ENCODE measurements around the gene SOX30.

SOX30 gene

DNA sequence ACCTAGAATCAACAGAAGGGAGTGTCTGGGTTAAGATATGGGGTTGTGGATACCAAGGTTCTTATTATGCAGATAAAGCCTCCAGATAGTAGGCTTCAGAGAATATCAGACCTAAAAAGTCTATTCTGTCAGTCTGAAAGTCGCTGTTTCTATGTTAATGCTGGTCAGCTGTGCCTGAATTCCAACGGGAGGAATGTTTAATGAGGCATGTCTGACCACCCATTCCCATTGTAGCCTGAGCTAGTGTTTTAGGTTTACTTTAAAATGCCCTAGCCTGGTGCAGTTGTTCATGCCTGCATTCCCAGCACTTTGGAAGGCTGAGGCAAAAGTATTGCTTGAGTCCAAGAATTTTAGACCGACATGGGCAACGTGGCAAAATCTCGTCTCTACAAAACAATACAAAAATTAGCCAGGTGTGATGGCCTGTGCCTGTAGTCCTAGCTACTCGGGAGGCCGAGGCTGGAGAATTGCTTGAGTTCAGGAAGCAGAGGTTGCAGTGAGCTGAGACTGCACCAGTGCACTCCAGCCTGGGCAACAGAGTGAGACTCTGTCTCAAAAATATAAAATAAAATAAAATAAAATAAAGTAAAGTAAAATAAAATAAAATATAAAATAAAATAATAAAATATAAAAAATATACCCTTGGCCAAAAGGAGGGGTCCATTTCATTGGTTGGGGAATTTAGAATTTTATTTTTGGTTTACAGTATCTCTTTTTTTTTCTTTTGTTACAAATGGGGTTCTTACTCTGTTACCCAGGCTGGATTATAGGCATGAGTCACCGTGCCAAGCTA is 7.8 kb upstream of the SOX30 start:
- DNase-seq, result no peak

DNA sequence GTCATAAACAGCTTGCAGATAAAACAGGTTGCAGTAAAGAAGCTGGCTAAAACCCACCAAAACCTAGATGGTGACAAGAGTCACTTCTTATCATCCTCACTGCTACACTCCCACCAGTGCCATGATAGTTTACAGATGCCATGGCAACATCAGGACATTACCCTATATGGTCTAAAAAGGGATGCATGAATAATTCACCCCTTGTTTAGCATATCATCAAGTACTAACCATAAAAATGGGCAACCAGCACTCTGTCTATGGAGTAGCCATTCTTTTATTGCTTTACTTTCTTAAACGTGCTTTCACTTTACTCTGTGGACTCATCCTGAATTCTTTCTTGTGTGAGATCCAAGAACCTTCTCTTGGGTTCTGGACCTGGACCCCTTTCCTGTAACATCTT is 6.7 kb upstream of the SOX30 start:
- no peak for DNase-seq

DNA sequence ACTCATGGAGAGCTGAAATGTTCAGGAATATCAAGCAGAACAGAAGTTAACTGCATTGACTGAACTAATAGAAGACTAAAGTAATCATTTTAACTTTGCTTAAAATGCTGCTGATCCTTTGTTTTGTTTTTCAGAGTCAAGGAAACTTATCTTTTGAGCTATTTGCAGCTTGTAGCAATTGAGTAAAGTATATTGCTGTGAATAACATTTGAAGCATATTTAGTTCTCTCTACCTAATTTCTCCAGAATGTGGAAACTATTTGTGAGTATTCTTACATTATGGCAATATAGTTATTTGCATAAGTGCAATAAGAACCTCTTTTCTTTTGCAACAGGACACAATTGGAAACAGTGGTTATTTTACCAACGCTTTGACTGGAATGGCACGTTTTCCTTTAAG is 5.3 kb upstream of the SOX30 start:
- no peak for DNase-seq

DNA sequence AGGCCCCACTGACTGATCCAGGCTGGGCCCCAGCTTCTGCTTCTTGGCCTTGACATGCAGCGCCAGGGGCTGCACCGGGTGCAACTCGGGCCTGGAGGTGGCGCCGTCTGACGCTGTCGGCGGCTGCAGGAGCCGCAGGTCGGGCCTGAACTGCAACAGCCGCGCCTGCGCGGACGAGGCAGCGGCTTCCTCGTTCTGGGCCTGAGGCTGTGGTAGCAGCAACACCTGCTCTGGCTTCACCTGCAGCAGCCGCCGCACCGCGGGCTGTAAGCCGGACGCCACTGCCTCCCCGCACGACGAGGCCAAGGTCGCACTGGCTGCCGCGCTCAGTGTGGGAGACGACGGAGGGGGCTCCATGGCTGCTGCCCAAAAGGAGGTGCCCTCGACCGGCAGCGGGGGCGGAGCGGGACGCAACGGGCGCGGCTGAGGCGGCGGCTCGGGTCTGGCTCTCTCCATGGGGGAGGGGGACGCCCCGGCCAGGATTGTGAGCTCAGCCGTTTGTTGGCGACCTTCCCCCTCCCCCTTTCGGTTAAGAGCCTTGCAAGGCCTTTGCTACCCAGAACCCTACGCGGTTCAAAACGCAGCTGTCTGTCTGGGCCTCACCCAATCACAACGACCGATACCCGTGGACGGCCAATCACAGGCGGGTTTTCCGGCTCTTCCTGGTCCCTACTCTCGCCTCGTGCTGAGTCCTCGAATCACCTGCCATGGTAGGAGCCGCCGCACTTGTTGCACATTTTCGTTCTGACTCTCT is 438 bp downstream of the SOX30 start:
- no peak for DNase-seq

DNA sequence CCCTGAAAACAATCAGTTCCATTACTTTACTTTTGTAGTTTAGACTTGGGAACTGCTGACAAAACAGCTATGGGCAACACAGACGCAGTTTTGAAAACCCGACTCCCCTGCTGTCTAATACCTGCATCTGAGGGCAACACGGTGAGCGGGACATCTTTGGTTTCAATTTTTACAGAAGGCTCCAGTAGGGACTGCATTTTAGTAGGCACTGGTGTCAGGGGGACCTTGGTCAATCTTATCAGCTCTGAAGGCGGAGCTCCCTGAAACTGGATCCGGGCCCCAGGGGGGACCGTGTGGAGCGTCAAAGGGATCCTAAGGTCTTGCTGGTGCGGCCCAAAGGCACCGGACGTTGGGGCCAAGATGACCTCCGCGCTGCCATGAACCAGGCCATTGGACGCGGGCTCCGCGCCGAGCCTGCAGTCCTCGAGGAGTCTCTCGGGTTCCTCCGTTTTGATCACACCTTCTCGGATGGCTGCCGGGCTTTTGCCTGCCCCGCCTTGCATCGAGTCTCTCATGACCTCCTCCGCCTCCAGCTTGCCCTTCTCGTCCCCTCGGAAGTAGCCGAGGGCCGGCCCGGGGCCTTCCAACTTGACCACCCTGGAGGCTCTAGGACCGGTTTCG is 1.1 kb downstream of the SOX30 start:
- no peak for DNase-seq

DNA sequence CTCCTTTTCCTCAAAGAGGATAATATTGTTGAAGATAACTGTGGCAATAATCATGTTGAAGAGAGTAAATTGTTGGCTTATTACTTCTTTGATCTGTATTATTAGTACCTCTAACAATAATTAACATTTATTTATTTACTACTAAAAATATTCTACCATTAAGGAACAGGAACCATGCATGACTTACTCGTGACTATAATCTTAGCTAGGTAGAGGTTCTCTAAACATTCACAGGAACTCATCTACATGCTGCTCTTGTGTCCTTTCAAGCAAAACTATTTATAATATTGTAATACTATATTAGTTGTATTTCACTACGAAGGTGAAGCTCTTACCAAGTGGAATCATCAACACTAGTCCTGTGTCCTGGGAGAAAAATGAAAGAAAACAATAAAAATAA is 3.1 kb downstream of the SOX30 start:
- no peak for DNase-seq

DNA sequence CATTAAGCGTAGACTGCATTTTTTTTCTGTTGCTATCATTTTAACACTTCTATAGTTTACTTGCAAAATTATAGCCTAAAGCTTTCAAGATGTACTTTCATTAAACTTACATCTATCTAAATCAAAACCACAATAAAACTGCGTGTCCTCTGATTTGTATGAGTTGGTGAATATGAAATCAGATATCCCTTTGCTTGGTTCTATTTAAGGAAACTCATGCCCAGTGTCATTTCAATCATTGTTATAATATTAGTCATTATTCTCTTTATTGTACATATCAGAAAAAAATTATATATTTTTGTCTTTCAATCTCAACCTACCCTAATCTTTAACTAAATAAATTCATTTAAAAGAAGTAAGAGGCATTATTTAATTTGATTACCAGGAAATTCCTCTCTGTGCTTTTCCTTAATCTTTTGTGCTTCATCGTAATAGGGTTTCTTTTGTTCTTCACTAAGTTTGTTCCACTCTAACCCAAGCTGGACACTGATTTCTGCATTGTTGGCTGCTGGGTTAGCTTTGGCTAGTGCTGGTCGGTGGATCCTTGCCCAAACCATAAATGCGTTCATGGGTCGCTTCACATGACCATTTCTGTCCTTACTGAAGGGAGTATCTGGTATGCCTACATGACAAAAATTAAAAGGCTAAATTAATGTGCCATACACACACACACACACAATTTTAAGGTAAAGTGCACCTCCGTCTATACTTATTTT is 3.8 kb downstream of the SOX30 start:
- no peak for DNase-seq

DNA sequence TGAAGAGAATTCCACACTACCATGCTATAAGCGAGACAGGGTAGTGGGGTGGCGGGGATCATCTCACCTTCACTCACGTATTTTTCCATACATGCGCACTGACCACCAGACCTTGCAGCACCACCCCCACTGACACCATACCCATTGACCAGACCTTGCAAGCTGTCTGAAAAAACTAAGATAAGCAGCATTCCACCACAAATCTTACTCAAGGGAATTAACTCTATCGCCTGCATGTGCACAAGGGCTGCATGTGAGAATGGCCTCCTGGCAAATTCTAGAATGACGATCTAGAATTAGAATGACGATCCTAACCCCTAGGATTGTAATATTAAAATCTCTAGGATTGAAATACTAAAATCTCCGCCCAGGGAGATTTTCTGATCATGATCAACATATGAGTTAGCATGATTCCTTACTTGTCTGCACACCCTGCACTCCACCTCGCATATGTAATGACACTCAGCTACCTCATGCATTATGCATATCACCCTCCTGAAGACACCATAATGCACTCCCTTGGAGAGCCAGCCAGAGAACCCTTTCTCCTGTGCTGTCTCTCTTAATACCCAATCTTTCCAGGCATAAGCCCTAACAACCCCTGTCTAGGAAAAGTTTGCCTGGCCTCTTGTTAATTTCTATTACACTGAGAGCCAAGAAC is 11.7 kb downstream of the SOX30 start:
- DNase-seq, result no peak

DNA sequence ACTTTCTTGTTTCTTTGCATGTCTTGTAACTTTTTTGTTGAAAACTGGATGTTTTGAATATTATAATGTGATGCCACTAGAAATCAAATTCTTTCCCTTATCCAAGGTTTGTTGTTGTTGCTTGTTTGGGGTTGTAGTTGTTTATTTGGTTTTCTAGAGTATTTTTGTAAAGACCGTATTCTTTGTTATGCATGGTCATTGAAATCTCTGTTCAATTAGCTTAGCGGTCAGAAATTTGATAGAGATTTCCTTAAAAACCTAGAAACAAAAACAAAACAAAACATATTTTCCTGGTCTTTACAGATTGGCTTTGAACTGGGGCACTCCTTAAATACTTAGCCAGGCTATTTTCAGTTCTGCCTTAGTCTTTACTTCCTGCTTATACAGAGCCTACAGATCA is 21.9 kb downstream of the SOX30 start:
- DNase-seq, result no peak

DNA sequence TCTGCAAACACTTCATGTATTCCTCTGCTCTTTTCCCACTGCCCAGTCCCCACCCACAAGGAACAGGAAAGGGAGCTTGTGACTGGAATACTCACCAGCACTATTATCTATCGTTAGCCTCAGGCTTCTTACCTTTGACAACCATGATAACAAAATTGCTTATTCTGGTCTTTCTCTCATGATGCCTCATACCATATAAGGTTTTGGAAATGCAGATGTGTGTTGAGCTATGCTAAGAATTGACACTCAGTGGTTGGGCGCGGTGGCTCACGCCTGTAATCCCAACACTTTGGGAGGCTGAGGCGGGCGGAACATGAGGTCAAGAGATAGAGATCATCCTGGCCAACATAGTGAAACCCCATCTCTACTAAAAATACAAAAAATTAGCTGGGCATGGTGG is 25.4 kb downstream of the SOX30 start:
- no peak for DNase-seq

DNA sequence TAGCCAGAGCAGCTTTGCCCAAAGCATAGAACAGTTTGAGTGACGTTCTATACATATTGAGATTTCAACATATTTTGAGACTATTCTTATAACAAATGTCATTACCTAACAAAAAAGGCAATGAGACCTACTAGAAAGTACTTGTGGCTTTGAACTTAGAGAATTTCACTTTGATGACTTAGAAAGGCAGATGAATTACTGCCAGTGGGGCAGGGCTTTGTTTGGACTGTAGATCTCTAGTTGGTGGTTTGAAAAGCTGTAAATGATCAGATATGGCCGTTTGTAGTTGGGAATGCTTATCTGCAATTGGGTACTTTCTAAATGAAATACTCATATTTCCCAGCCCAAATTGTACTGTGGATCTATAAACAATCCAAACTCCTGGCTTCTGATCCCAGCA is 28.1 kb downstream of the SOX30 start:
- no peak for DNase-seq

DNA sequence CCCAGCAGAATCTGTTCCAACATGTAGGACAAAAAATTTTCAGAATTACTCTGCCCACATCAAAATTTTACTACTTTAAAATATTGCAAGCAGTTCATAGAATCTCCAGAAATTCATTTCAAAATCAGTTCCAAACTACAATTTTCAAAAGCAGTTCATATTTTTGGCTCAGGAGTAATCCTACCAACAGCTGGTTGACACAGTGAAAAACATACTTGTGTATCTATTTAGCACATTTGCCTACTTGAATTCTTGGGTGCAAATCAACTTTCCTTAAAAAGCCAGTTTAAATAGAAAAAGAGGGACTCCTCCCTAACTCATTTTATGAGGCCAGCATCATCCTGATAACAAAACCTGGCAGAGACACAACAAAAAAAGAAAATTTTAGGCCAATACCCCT is 31.5 kb downstream of the SOX30 start:
- DNase-seq, result no peak

DNA sequence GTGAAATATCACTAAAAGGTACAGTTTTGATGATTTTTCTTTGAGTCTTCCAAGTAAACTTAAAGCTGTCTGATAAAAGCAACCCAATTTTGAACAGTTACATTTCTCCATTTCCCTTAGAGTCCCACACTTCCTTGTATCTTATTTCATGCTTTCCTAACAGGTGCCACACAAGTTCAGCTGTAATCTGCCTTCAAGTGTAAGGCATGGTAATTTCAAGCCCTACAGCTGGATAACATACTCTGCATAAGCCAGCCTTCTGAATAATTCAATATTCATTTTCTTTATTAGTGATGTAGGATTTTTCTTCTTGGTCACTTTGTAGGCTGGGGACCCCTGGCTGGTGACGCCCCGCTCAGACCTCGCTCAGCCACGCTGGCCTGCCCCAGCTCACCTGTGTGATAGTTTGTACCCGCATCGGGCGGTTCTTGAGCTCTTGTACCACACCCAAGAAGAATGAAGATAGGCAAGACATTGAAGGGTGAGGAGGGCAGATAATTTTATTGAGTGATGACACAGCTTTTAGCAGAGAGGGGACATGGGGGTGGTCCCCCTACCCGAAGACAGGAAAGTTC is 34.0 kb downstream of the SOX30 start:
- no peak for DNase-seq

DNA sequence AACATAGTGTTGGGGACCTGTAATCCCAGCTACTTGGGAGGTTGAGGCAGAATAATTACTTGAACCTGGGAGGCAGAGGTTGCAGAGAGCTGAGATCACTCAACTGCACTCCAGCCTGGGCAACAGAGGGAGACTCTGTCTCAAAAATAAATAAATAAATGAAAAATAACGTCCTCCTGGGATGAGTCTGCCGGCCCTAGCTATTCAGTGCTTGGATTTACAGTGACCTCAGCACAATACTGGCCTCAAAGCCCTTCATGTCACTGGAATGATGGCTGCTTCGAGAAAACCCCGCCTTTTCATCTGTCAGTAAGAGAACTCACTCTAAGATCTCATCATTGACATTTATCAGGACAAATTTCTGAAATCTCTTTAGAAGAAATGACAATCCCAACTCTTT is 35.5 kb downstream of the SOX30 start:
- DNase-seq, result no peak

DNA sequence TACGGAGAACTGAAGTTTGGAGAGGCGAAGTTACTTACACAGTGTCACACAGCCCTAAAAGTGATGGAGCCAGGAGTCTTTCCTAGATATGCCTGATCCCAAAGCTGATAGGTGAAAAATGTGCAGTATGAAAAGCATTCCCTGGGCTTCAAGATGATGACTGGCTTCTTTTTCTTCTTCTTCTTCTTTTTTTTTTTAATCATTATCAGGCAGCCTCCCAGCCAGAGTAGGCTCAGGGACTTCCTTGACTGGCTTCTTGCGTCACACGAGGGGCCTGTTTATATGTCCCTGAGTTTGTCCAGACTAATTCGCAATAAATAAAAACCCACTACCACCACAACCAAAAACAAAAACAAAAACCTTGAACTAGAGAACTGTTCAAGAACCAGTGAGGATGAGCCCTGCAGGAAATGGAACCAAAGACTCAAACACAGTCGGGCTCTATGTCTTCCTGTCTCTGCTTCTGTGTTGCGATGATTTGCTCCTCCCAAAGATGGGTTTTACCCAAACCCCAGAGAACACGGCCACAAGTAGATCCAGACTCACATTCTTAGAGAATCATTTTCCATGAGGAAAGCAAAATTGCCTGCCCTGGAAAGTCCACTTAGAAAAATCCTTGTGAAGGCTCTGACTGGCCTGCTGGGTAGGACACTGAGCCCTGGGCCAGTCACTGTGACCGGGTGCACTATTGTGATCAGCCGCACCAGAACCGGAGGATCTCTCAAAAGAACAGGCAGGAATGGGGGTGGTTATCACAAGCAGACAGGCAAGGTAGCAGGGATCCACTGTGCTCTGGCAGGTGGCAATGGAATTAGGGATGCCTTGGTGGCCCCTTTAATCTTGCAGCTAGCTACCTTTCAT is 38.6 kb downstream of the SOX30 start:
- DNase-seq, result no peak

DNA sequence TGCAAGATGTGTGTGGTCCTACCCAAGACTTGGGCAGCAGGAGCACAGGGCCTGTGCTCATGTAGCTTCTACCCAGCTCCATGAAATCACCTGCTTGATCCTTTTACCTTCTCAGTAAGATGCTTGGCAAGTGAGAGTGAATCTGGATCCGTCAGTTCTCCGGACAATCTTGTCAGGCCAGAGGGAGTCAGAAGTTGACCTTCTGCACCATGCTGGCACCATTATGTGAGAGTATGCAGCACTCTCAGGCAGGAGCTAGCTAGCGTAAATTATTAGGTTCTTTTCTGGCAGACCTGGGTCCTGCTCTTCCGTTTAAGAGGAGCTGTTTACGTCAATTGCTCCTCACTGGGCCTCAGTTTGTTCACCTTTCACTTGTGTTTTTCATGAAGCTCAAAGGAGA is 39.7 kb downstream of the SOX30 start:
- no peak for DNase-seq

DNA sequence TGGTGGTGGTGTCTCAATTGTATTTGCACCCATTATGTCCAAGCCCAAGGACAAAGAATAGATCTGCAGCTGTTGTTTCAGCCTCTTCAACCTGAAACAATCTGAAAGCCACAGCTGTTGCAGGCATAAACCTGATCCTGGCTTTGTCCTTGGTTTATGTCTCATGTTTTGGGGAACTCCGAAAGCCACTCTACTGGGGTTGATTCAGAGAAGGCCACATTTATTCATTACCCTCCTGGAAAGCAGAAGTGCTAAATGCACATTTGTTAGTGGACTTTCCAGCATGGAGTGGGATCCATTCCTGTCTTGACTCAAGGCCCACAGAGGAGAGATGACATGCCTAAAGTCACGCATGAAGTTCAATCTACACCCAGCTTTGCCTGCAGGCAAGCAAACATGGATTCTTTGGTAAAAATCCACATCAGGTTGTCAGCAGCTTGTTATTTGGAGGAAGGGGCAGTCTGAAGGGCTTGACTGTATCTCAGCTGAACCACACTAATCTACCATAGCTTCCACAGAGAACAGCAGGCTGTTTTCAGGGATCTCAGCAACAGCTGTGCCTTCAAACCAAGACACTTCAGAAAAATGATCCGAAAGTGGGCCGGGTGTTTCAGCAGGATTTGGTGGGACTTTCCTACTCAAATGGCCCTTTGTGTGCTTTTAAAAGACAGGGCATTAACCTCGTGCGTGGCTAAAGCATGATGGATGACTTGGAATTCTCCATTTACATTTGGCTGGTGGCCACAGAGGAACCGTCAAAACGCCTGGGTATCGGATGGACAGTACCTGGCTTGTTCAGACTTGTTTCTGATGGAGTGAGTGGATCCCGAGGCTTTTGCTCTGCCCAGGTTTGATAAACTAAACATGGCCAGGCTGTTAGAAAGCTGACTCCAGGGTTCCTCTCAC is 40.4 kb downstream of the SOX30 start:
- DNase-seq, result no peak

DNA sequence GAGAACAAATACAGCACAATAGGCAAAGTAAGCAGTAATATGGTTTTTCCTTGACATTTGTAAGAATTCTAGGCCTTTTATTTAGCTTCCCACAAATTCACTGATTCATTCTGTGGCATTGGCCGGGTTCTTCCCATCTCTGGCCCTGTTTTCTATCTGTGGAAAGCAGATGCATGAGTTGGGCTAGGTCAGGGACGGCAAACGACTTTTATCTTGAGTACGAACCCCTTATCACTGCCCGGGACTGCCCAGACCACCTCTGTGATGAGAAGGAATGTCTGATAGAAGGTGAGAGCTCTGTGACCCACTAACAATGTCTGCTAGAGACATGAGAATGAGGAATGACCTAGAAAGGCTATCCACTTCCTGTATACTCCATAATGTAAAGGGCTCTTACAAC is 41.2 kb downstream of the SOX30 start:
- DNase-seq, result no peak

DNA sequence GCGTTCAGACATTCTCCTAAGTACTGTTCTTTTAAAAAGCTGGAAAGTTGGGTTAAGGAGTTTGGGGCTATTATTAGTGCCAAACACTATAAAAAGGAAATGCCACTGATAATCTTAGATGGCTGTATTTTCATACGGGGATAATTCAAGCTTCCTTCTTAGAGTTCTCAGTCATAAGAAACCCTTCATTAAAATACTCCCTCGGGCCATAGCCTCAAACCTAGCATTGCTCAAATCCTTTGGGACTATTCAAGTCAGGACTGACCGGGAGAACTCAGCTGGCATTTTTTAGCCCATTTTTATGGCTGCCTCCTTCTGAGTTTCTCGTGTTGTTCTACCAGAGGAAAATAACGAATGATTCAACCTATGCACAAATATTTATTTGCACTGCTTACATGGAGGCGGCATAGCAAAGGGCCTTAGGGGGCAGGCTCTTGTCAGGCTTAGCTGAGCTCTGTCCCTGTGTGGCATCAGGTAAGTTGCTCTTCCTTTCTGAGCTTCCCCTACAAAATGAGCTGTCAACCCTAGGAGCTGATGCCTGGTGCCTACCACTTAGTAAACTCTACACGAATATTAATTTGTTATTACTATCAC is 43.2 kb downstream of the SOX30 start:
- no peak for DNase-seq

Measured in NCI-H2081 treated with DMSO at 0.1 percent for 48 hours (cell line).